Stimulated activated CD8-positive, alpha-beta memory T cell treated with anti-CD3 and anti-CD28 coated beads, Interleukin-15, amount 100 ng/mL, for 4 hours (primary cell): ENCODE data around the gene GCN1.

ENCODE experiments used
- DNase-seq, 2 donors: peaks; one replicate each; pipeline ENCODE4 v3.0.0-alpha.2; 2020; ENCODE audit warnings: low read depth in 2 of 2

The GCN1 gene

GRCh38 chr12:120229071-120229486, 34.6 kb upstream of the GCN1 start:
- no peak for DNase-seq

- peak; percentile 69 to 78 for DNase-seq
Measured at GRCh38 chr12:120228291-120229070, 34.0 kb upstream of the GCN1 start.

- DNase-seq = no peak
Measured at GRCh38 chr12:120228041-120228290, 33.5 kb upstream of the GCN1 start.

- no peak for DNase-seq
Measured at GRCh38 chr12:120227233-120228040, 32.9 kb upstream of the GCN1 start.

- DNase-seq = no peak
Measured at GRCh38 chr12:120225852-120226640, 31.5 kb upstream of the GCN1 start.

GRCh38 chr12:120225200-120225558, 30.7 kb upstream of the GCN1 start:
- DNase-seq = no peak

GRCh38 chr12:120224304-120225199, 30.0 kb upstream of the GCN1 start:
- no peak for DNase-seq

GRCh38 chr12:120223458-120224303, 29.2 kb upstream of the GCN1 start:
- no peak for DNase-seq

GRCh38 chr12:120222288-120222832, 27.8 kb upstream of the GCN1 start:
- DNase-seq = no peak

GRCh38 chr12:120221576-120221900, 27.0 kb upstream of the GCN1 start:
- DNase-seq = no peak

GRCh38 chr12:120220838-120221575, 26.5 kb upstream of the GCN1 start:
- DNase-seq = no peak

- DNase-seq = no peak
Measured at GRCh38 chr12:120218680-120219606, 24.4 kb upstream of the GCN1 start.

GRCh38 chr12:120216742-120217605, 22.5 kb upstream of the GCN1 start:
- DNase-seq = no peak

- no peak for DNase-seq
Measured at GRCh38 chr12:120215766-120216735, 21.5 kb upstream of the GCN1 start.

GRCh38 chr12:120215357-120215735, 20.8 kb upstream of the GCN1 start:
- no peak for DNase-seq

GRCh38 chr12:120214626-120215356, 20.3 kb upstream of the GCN1 start:
- DNase-seq = no peak
